HFF-Myc (cell line): Measurements from ENCODE around the gene CD96.
"Not testable (repeated sequence)": the region's sequence is repeated elsewhere in the genome, so short reads cannot be mapped to it uniquely, and the experiment has no call there.

ENCODE experiments used
- DNase-seq: peaks from one replicate; pipeline ENCODE4 v3.0.0-alpha.2; 2011; ENCODE audit warnings: low read depth; ENCODE audit errors: extremely low read depth
- H3K4me3 ChIP-seq: replicated peaks from 2 replicates; pipeline ENCODE4 v1.5.1; 2011; ENCODE audit warnings: low read depth, mild to moderate bottlenecking, control low read depth, low read length
- TF ChIP-seq, protein P1 (sequence below): IDR thresholded peaks from 2 replicates; pipeline ENCODE4 v1.5.1; 2012; ENCODE audit warnings: mild to moderate bottlenecking, low read depth, low read length, control low read depth; ENCODE audit errors: missing control alignments

Gene CD96

GRCh38 chr3:111548092-111548491 is 6.1 kb downstream of the CD96 start:
- DNase-seq, result no peak
- no peak overlapping the region for H3K4me3 ChIP-seq
- TF ChIP-seq, protein P1, sequence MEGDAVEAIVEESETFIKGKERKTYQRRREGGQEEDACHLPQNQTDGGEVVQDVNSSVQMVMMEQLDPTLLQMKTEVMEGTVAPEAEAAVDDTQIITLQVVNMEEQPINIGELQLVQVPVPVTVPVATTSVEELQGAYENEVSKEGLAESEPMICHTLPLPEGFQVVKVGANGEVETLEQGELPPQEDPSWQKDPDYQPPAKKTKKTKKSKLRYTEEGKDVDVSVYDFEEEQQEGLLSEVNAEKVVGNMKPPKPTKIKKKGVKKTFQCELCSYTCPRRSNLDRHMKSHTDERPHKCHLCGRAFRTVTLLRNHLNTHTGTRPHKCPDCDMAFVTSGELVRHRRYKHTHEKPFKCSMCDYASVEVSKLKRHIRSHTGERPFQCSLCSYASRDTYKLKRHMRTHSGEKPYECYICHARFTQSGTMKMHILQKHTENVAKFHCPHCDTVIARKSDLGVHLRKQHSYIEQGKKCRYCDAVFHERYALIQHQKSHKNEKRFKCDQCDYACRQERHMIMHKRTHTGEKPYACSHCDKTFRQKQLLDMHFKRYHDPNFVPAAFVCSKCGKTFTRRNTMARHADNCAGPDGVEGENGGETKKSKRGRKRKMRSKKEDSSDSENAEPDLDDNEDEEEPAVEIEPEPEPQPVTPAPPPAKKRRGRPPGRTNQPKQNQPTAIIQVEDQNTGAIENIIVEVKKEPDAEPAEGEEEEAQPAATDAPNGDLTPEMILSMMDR, result no peak

DNA sequence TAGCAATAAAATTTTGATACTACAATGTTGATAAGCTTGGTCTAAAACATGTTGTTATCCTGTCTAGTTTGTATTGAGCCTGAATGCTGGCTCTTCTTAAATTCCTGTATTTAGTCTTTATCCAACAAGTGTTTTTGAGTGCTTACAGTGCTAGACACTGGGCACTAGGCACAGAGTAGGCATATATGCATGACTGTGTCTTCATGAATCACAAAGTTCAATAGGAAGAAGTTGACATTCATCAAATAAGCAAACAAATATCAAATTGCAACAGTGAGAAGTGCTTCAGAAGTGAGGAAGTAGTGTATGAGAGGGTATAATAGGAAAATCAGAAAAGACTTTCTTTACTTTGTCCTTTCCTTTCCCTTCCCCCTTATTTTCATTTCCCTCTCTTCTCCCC is 6.8 kb downstream of the CD96 start:
- TF ChIP-seq, protein P1, result no peak
- H3K4me3 ChIP-seq, result no peak overlapping the region
- DNase-seq, result no peak

- not testable (repeated sequence) for H3K4me3 ChIP-seq
These were observed 19.9 kb downstream of the CD96 start for GRCh38 chr3:111561902-111562301.

DNA sequence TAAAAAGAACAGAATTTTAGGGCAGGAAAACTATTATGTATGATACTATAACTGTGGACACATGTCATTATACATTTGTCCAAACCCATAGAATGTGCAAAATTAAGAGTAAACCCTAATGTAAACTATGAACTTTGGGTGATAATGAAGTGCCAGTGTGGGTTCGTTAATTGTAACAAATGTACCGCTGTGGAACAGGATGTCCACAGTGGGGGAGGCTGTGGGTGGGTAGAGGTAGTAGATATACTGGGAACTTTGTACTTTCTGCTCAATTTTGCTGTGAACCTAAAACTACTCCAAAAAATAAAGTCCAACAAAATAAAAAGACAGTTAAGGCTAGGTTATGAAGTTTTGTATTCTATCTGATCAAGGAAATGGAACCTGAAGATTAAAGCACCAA is 24.8 kb downstream of the CD96 start:
- no peak overlapping the region for H3K4me3 ChIP-seq
- DNase-seq, result no peak
- TF ChIP-seq, protein P1, result no peak

More at GRCh38 chr3:111561902-111562301, 19.9 kb downstream of the CD96 start:
- not testable (repeated sequence) for DNase-seq

- no peak for DNase-seq
- TF ChIP-seq, protein P1, result no peak
- no peak overlapping the region for H3K4me3 ChIP-seq
These were observed 26.4 kb downstream of the CD96 start for GRCh38 chr3:111568355-111568754.

- no peak for DNase-seq
- TF ChIP-seq, protein P1, result no peak
- H3K4me3 ChIP-seq, result no peak overlapping the region
These were observed 26.9 kb downstream of the CD96 start for GRCh38 chr3:111568911-111569310.

- TF ChIP-seq, protein P1, result no peak
- no peak overlapping the region for H3K4me3 ChIP-seq
- no peak for DNase-seq
These were observed 28.5 kb downstream of the CD96 start for GRCh38 chr3:111570404-111571030.
